HG03039 (cell line): Measurements from ENCODE around the gene ZMYND10.

ENCODE experiments used
- ATAC-seq: cut with Tn5 transposase; IDR thresholded peaks from one replicate; pipeline ENCODE4 v1.9.1; 2021; ENCODE audit warnings: mild to moderate bottlenecking, moderate library complexity; ENCODE audit not compliant: unreplicated experiment

ZMYND10 gene

DNA sequence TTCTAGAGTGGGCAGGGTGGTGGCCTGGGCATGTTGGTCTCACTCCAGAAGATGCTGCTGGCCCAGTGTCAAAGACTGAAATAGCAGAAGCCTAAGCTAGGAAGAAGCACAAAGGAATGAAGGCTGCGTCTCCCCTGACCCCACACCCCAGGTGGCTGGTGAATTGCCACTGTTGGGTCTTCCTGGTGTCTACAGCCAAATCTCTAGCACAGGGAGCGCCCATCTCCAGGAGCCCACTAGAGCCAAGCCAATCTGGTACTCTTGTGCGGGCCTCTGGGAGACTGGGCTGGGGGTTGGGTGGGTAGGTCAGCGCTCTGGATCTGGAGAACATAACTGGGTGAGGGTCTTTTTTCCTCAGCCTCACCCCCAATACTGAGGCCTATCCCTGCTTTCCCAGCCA is 18.4 kb downstream of the ZMYND10 start:
- ATAC-seq: no peak

DNA sequence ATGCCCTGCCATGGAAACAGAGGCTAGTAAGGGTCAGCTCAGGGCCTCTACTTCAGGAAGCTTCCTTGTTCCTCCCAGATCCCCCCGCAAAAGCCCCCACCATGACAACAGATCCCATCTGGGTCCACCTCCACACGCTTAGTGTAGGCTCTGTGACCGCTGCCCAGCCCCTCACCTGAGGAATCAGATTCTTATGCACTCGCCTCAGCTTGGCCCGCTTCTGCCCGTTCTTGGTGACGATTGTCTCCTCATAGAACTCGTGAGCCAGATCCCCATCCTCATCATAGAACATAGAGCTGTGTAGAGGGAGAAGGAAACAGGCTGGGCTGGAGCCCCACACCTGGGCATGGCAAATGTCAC is 19.4 kb downstream of the ZMYND10 start:
- no peak for ATAC-seq

DNA sequence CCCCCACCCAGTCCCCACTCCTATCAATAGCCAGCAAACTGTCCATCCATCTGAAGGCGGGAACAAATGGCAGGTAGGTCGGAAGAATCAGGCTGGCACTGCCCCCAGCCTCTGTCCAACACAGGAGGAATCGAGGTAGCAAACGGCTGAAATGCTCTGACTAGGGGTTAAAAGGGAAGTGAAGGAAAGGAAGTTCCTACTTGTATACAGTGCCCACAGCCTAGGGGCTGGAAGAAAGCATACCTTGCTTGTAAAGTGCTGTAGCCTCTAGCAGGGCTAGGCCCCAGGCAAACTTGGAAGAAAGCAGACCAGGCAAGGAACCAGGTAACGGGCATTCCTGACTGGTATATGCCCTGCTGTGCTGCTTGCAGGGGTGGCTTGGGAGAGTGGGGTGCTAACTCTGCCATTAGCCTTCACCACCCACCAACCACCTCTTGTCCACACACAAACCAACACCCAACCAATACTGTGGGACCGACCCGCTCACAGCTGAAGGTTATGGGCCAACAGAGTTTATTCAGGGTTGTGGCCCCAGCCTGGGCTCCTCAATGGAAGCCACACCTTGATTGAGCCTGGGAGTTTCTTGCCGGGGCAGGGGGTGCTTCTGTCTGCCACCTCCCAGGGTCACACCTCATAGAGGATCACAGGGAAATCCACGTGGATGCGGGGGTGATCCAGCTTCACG is 19.9 kb downstream of the ZMYND10 start:
- ATAC-seq: no peak

DNA sequence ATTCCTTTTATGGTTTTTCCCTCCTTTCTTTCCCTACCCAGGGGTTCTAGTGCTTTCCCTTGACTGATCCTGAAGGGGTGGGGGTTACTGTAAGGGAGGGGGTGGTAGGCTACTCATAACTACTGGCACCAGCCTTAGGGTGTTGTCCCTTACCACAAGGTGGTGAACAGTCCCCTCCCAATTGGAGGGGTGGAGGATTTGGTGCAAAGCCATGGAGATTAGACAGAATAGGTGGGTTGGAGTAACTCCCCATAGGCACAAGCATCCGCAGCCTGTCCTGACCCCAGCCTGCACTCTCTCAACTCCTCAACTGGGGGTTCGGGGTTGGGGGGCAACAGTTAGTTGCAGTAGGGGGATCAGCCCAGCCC is 20.4 kb downstream of the ZMYND10 start:
- no peak for ATAC-seq

DNA sequence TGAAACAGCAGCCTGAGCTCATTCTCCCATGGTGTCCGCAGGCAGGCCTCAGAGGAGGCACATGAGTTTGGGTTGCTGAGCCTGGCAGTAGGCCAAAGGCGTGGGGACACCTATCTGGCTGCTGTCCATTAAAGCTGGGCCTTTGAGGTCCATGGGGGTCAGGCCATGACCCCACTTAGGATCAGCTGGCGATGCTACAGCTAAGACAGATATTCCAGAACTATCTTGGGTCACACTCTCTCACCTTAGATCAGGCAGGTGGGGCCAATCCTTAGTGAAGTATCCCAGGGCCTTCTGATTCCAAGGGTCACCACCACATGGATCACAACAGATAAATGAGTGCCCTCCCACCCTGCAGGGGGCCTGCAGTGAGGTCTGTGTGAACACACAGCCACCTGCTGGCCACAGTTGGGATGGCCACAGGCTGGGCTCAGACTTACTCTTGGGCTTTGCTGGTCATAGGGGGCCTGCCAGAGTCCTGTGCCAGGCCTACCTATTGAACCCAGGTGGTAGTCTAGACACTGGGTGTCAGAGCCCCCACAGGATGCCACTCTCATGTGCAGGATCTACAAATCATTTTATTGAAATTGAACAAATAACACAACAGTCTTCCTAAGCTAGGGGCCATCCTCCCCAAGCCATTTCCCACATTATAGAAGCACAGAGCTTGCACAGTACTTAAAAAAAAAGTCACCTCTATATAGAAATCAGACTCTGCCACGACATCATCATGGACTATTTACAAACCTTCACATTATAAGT is 21.0 kb downstream of the ZMYND10 start:
- ATAC-seq: no peak

DNA sequence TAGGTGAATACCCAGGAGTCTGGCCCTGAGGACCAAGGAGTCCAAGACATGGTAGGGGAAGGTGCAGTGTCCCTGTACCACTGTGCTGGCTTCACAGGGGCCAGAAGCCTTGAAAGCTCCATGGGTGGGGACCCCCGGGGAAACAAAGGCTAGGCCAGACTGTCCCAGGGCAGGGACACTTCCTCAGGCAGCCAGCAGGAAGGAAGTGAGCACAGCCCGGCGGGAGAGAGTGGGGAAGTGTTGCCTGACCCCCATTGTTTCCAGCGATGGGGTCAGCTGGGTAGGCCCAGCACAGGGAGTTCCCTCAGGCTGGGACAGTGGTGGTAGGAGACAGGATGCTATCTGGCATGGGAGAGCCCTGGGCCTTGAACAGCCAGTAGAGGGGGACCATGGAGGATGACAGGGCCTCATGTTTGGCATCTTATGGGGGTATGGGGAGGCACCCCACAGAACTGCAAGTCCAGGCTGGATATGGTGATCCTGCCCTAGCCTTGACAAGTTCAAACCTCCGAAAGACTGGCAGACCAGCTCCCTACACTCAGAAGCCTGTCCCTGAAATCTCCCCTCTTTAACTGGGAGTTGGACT is 21.8 kb downstream of the ZMYND10 start:
- no peak for ATAC-seq

DNA sequence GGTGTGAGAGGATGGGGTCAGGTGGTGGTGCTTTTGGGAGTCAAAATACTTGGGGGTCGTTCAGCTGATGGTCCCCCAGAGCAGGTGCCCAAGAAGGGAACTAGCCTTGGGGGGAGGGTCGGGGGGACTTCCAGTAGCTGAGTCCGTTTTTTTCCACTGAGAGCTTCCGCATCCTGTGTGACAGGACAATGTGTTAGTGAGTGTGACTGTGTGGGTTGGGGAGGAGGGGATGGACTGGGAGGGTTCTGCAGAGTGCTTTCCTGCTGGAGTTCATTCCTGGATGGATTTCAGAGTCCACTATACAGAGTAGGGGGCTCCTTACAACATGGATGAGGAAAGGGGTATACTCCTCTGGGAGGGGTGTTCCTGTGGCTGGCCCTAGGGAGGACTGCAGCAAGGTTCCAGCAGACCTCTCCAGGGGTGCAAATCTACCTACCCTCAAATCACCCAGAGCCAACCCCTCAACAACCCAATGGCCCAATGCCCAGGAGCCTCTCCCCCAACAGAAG is 22.4 kb downstream of the ZMYND10 start:
- no peak for ATAC-seq

DNA sequence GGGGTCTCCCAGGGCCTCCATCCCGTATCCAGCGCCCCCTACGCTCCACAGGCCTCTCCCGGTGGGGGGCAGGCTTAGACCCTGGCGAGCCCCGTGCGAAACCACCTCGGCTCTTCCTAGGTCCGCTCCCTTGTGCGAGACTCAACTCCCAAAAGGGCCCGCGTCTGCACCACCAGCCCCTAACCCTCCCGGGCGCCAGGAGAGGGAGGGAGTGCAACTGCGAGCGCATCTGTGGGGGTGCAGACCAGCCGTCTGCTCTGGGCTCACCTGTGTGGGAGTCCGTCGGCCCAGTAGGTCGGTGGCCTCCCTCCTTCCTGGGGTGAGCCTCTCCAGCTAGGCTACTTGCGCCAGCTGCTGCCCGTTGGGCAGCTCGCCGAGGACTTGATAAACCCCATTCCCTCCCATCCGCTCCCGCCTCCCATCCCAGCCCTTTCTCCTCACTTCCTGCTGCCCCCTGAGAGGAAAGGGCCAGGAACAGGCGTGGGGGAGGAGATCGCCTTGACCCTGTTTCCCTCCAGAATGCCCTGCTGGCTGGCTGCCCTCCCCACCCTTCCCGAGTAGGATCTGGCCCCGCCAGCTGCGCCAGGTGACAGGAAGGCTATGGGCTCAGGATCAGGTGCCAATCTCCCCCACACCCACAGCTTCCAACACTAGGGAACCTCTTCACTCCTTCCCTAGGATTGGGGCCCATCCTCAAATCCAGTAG is 23.0 kb downstream of the ZMYND10 start, which contains the start of gene HYAL2:
TSS of gene HYAL2 (minus strand) at position 360 of the 706 bp plus-strand sequence. CDS start 2,256 bp downstream, outside the sequence.
- no peak for ATAC-seq

DNA sequence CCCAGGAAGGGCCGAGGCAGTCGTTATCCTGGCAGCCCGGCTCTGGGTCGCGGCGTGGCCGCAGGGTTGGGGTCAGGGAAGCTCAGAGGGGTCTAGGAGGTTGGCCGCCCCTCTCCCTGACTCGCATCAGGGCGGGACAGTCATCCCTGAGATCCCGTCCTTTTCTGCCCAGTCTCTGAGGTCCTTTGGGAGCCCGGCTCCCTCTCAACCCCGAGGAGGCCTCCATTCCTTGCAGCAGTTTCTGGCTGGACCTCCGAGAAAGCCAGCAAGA is 23.5 kb downstream of the ZMYND10 start:
- ATAC-seq: no peak

DNA sequence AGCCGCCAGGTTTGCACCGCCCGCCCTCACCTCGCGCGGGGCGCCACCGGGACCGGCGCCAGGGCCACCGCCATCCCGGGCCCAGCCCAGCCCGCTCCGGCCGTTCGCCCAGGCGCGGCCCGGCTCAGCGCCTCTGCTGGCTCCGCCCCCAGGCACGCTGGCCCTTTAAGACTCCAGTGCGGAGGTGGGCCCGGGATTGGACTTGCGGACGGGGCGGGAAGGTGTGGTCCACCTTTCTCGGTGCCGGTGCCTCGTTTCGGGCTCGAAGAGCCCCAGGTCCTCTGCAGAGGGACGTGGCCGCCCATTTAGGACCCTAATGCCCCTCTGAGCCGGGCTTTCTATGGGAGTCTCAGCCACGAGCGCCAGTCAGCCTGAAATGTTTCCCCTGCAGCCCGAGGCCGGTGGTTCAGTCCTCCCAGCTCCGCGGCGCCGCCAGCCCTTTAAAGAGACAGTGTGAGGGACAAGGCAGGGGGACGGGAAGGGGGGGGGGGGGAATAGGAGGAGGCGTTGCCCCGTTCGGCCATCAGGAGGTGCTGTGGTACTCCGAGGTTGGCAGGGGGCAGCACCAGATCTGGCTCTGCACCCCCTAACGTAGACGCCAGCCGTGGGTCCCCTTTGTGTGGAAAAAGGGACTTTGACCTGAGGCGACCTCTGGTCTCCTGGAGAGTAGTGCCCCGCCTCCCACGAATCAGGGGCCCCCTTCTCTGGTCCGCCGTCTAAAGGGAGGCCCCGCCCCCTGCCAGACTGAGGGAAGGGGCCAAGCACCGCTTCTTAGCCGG is 24.0 kb downstream of the ZMYND10 start:
- peak; percentile 70 for ATAC-seq

DNA sequence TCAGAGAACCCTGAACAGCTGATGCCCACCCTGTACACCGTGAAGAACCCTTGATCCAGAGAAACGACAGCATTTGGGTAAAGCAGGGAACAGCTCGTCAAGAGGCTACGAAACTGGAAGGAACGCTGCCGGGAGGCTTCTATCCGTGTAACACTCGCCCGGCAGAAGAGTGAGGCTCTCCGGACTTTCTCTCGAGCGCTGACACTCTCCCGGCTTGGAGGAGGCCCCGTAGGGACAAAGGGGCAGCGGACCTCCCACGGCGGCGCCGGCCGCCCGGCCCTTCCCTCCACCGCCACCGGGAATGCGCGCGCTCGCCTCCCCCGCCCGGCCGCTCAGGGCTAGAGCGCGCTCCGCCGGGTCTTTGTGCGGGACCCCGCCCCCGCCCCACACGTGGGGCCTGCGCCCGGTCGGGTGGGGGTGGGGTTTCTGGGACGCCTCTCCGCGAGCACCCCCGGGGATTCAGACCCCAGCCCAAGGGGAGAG is 24.6 kb downstream of the ZMYND10 start:
- peak; percentile 30 for ATAC-seq

DNA sequence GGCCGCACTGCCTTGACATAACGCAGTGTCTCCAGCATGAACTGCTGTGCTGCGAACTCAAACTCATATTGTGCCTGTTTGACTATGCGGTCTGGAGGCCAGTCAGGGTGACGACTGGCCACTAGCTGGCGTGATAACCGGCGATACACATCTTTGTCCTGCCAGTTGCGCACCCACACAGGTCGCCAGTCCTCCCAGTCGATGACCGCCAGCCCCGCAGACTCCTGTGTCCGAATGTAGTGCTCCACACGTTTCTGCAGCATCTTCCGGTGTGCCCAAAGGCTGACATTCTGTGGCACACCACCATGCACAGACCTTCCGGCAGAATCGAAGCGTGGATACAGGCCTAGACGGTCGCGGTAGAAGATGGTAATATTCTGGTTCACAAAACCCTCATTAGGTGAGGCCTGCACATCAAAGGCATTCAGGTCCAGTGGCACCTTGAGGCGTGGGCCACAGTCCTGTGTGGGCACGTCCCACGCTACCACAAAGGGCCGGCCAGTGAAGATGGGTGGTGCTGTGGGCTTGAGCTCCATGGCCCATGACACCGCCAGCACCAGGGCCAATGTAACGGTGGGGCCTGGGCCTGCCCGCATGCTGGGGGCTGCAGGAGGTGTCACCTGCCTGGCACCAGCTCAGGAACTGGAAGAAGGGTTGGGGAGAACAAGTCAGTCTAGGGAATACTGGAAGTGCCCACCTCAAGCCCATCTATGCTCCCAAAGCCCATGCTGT is 25.5 kb downstream of the ZMYND10 start:
- ATAC-seq: no peak

DNA sequence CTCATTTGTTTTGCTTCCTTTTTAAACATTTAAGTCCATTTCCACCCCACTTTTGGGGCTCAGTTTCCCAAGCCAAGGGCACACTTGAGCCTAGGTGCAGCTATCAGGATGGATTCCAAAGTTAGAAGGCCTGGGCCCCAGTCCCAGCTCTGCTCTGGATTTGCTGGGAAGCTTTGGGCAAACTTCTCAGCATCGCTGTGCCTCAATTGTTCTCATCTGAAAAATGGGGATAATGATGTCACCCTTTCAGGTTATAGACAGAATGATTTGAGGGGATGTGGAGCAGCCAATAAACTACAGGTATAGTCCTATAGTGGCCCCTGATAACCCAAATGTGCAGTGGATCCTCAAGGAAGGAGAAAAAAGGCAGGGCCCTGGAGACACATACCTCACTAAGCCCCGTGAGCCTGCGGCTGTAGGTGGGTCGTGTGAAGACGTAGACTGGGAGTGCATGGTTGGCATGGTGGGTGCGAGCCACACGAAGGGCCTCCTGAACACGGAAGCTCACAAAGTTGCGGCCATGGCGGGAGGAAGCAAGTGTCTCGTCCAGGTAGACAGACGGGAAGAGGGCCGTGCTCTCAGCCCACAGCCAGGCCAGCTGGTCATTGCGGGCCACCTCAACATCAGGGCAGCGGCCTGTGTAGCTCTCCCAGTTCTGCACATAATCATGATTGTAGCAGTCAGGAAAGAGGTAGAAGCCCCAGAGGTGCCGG is 26.2 kb downstream of the ZMYND10 start:
- ATAC-seq: no peak

DNA sequence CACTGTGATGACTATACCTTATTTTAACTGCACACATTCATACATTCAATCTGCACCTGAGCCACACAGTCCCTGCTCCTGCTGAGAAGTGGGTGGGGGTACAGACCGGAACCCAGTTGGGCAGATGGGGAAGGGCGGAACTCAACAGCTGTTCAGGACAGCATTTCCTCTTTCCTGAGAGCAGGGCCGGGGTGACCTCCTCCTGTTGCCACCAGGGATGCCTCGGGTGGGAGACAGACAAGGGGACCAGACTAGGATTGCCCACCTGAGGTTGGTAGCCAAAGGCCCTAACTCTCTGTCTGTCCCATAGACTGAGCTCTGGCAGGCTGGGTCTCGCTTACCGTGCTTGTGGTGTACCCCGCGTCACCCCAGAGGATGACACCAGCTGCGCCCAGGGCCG is 26.9 kb downstream of the ZMYND10 start:
- no peak for ATAC-seq

DNA sequence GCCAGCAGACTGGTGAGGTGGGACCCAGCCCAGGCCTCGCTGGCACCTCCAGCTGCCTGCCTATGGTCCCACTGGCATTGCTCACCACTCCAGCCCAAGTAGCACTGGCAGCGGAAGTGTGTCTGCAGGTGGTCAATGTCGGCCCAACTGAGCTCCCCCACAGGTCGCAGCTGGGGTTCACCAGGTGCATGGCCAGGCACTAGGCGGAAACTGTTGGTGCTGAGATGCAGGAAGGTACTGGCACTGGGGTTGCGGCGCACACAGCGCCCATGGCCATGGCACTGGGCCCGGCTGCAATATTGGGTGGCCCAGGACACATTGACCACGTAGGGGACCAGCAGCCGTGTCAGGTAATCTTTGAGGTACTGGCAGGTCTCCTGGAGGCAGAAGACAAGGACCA is 27.4 kb downstream of the ZMYND10 start:
- ATAC-seq: no peak

DNA sequence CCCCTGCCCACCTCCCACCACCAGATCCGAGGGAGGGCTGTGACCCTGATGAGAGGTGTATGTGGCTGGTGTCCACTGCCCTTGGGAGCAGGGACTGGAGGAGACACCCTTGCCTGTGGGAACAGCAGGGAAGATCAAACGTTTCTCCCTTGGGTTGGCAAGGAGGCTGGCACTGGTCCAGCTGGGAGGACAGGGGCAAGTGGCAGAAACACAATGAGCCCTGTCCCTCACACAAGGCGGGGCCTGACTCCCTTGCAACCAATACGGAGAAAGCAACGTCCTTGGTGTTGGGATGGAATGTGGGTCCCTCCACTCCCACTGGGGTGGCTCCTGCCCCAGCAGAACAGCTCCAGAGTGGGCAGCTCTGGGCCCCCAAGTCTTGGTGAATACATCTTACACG is 28.2 kb downstream of the ZMYND10 start:
- no peak for ATAC-seq

DNA sequence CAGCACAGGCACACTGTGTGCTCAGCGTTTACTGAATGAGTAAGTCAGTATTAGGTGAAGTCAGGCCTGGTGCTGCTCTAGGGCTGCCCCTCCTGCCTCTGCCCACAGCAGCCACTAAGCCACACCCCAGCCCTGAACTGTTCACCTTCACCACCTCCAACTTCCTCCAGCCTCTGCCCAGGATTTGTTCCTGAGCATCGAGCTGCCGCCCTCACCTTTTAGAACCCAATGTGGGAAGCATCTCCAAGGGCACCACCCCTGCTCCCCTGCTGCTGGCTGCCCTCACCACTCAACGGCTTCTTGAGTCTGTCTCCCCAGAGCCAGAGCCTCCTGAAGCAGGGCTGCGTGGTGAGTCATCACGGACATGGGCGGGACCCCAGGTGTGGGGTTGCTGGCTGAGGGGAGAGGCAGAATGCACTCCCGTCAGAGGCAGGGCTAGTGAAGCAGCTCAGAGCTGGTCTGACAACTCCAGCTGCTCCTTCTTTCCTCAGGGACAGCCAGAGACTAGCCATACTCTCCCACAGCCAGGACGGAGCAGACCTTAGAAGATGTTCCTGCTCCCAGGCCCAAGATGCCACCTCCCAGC is 28.8 kb downstream of the ZMYND10 start:
- no peak for ATAC-seq

DNA sequence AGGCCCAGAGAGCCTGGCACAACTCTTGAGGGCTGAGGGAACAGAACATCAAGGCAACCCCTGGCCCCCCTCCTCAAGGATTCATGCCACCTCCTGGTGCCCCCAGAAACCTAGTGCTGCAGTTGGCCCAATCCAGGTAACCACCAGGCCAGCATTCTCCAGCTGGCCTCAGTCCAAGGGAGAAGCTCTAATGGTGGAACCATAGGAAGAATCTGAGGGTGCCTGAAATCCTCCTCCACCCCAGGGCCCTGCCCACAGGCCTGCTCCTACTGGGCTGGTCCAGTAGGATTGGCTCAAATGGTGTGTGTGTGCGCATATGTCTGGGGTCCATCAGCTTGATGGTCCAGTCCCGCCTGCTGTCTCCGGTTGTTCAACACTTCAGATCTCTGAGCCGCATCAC is 30.7 kb downstream of the ZMYND10 start:
- ATAC-seq: no peak

DNA sequence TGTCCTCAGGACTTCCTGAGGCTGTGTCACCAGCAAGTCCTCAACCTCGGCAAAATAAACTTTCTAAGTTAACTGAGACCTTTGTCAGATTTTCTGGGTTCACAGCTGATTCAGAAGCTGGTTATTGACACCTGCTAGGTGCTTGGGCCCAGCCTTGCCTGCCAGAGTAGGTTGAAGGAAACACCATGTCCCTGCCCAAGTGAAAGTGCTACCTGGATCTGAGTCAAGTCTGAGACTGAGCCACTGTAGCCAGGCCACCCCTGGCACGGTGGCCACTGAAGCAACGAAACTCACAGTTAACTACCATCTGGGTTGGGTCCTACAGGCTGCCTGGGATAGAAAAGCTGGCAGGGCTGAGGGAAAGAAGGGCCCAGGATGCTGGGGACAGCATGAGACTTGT is 31.2 kb downstream of the ZMYND10 start:
- no peak for ATAC-seq
